Activated CD8-positive, alpha-beta T cell treated with anti-CD3 and anti-CD28 coated beads for 36 hours (primary cell): ENCODE measurements around the gene RNF217. TPM values are rescaled to one million over a fixed set of nuclear protein-coding genes. Genes with fewer than 3 reads are reported as not detected.

Experiments used
- ATAC-seq: fragments of 200-7000 bp; cut with Tn5 transposase; one replicate; pipeline ENCODE4 v1.10.0; 2021; ENCODE audit warnings: mild to moderate bottlenecking, moderate library complexity
- CTCF ChIA-PET: fragments of 350-600 bp; sonication (Branson Sonifier 250); formaldehyde crosslinking; loops from one replicate; lab custom pipeline; 2021; ENCODE audit warnings: antibody characterized with exemption; lab: Charles Lee
- POLR2A ChIA-PET: fragments of 350-600 bp; sonication (Branson Sonifier 250); formaldehyde crosslinking; loops from one replicate; lab custom pipeline; 2021; ENCODE audit warnings: antibody characterized with exemption; lab: Charles Lee
- DNase-seq: peaks from one replicate; pipeline ENCODE4 v3.0.0-alpha.2; 2020
- H3K27ac Mint-ChIP-seq: one replicate; pipeline ENCODE4 v1.8.0; 2021; ENCODE audit warnings: mild to moderate bottlenecking, mixed read lengths
- H3K27me3 Mint-ChIP-seq: one replicate; pipeline ENCODE4 v1.8.0; 2021; ENCODE audit warnings: mixed read lengths
- H3K36me3 Mint-ChIP-seq: one replicate; pipeline ENCODE4 v1.8.0; 2021; ENCODE audit warnings: low read depth, mixed read lengths
- H3K4me1 Mint-ChIP-seq: one replicate; pipeline ENCODE4 v1.8.0; 2021; ENCODE audit warnings: low read depth, mixed read lengths
- H3K4me3 Mint-ChIP-seq: one replicate; pipeline ENCODE4 v1.8.0; 2021; ENCODE audit warnings: mild to moderate bottlenecking, moderate library complexity, mixed read lengths
- H3K9me3 Mint-ChIP-seq: one replicate; pipeline ENCODE4 v1.8.0; 2021; ENCODE audit warnings: mixed read lengths
- intact Hi-C: fragments of 100-400 bp; cut with micrococcal nuclease; formaldehyde crosslinking; loops from one replicate; pipeline ENCODE4 v1.10.0; 2022
- total RNA-seq, 2 experiments: library from RNA; stranded (reverse); gene quantifications; one replicate each; pipeline ENCODE4 v1.2.3, GENCODE V29; 2021
- TF ChIP-seq, protein P1 (sequence below): fragments of 200-600 bp; IDR thresholded peaks from one replicate; pipeline ENCODE4 v1.8.0; 2022; ENCODE audit warnings: antibody characterized with exemption, mild to moderate bottlenecking

RNF217 gene
- total RNA-seq, 2 experiments from 2014 or later: 0.07 to 0.09 TPM

GRCh38 chr6:125004797-125005595 is 42.8 kb downstream of the RNF217 start:
- H3K27me3 Mint-ChIP-seq: no peaks in the 10 kb centered on the region
- no peaks in the 10 kb centered on the region for H3K9me3 Mint-ChIP-seq
- no peaks in the 10 kb centered on the region for H3K4me1 Mint-ChIP-seq
- DNase-seq (no peak), ATAC-seq (no peak)
- TF ChIP-seq, protein P1, sequence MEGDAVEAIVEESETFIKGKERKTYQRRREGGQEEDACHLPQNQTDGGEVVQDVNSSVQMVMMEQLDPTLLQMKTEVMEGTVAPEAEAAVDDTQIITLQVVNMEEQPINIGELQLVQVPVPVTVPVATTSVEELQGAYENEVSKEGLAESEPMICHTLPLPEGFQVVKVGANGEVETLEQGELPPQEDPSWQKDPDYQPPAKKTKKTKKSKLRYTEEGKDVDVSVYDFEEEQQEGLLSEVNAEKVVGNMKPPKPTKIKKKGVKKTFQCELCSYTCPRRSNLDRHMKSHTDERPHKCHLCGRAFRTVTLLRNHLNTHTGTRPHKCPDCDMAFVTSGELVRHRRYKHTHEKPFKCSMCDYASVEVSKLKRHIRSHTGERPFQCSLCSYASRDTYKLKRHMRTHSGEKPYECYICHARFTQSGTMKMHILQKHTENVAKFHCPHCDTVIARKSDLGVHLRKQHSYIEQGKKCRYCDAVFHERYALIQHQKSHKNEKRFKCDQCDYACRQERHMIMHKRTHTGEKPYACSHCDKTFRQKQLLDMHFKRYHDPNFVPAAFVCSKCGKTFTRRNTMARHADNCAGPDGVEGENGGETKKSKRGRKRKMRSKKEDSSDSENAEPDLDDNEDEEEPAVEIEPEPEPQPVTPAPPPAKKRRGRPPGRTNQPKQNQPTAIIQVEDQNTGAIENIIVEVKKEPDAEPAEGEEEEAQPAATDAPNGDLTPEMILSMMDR: no peak
- ChIA-PET POLR2A (no interaction called here), CTCF (no interaction called here)
- H3K36me3 Mint-ChIP-seq: no peaks in the 10 kb centered on the region
- H3K27ac Mint-ChIP-seq: no peak overlapping the region
- intact Hi-C loops: no loop called here
- no peak overlapping the region for H3K4me3 Mint-ChIP-seq

DNA sequence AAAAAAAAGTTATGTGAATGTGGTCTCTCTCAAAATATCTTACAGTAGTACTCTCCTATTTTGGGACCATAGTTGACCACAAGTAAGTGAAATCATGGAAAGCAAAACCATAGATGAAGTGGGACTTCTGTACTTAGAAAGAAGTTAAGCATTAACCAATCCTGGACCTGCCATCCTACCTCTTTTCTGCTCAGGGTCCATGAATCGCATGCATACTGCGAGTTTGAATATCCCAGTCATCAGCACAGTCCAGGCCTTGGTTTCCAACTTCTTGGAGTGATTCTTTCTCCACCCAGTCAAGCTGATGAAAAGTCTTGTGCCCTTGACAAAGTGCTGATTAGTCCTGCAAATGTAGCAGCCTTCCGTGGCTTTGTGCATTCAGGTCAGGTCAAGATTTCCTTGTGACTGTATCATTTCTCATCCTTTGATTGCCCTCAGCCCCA is 46.0 kb downstream of the RNF217 start:
- ChIA-PET POLR2A (no interaction called here), CTCF (no interaction called here)
- peaks cover 4% of the 10 kb centered on the region for H3K4me1 Mint-ChIP-seq
- DNase-seq: no peak
- no peaks in the 10 kb centered on the region for H3K36me3 Mint-ChIP-seq
- TF ChIP-seq, protein P1: no peak
- H3K4me3 Mint-ChIP-seq: no peak overlapping the region
- ATAC-seq: no peak
- H3K27me3 Mint-ChIP-seq: no peaks in the 10 kb centered on the region
- intact Hi-C loops: no loop called here
- H3K27ac Mint-ChIP-seq: no peak overlapping the region
- no peaks in the 10 kb centered on the region for H3K9me3 Mint-ChIP-seq

DNA sequence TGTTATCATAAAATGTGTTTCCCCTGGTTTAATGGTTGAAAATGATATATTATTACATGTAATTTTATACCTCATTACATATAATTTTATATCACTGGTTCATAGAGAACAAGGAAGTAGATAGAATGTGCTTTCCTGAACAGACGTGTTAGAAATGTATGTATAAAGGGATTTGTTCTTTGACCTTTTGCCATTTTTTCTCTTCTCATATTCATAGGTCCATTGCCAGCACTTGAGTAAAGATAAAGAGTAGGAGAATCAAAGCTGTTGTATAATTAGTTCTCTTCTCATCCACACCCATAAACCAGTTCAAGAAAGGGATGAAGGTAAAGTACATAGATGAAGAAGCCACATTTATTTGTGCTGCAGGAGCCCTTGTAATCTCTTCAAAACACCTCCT is 46.7 kb downstream of the RNF217 start:
- Mint-ChIP-seq H3K4me3 (no peak overlapping the region), H3K9me3 (no peaks in the 10 kb centered on the region), H3K36me3 (no peaks in the 10 kb centered on the region), H3K4me1 (peaks cover 9% of the 10 kb centered on the region), H3K27me3 (no peaks in the 10 kb centered on the region), H3K27ac (no peak overlapping the region)
- intact Hi-C loops: no loop called here
- ChIA-PET POLR2A (no interaction called here), CTCF (no interaction called here)
- TF ChIP-seq, protein P1: no peak
- ATAC-seq (no peak), DNase-seq (no peak)

DNA sequence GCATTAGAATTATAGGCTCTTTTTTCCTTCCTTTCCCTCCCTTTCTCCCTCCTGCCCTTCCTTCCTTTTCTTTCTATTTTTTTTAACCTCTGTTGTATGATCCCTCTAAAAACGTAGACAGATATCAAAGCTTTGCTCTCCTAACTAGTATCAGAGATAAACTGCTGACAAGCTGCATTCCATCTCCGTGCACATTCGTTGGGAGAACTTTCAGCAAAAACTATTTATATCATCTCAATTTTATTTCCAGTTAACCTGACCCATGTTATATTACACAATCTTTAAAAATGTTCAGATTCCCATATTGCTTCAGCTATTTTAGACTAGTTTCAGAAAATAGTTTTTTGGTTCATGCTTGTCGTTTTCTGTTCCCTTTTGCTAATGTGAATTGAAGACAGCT is 47.3 kb downstream of the RNF217 start:
- no peak for ATAC-seq
- no peaks in the 10 kb centered on the region for H3K9me3 Mint-ChIP-seq
- H3K27ac Mint-ChIP-seq: no peak overlapping the region
- no peaks in the 10 kb centered on the region for H3K27me3 Mint-ChIP-seq
- intact Hi-C loops: no loop called here
- TF ChIP-seq, protein P1: no peak
- H3K4me3 Mint-ChIP-seq: no peak overlapping the region
- H3K36me3 Mint-ChIP-seq: no peaks in the 10 kb centered on the region
- H3K4me1 Mint-ChIP-seq: peaks cover 14% of the 10 kb centered on the region
- CTCF ChIA-PET: no interaction called here
- no peak for DNase-seq
- POLR2A ChIA-PET: no interaction called here

GRCh38 chr6:125013938-125014660 is 51.9 kb downstream of the RNF217 start:
- ATAC-seq (peak; percentile 60), DNase-seq (no peak)
- TF ChIP-seq, protein P1: no peak
- ChIA-PET POLR2A (no interaction called here), CTCF (no interaction called here)
- intact Hi-C loops: no loop called here
- Mint-ChIP-seq H3K36me3 (no peaks in the 10 kb centered on the region), H3K9me3 (no peaks in the 10 kb centered on the region), H3K27me3 (peaks cover 3% of the 10 kb centered on the region), H3K4me3 (no peak overlapping the region), H3K27ac (peak overlapping the region; percentile 55), H3K4me1 (peaks cover 14% of the 10 kb centered on the region)
